Keratinocyte (primary cell): ENCODE data around the gene KRTAP4-6. TPM values are rescaled to one million over a fixed set of nuclear protein-coding genes. Genes with fewer than 3 reads are reported as not detected.

Experiments
- DNase-seq: peaks from one replicate; pipeline ENCODE4 v3.0.0-alpha.2; 2011; ENCODE audit warnings: low read depth, missing footprints, low spot score
- FAIRE-seq: peaks from 2 replicates; lab custom pipeline; 2011; peaks lifted over from hg19 to GRCh38; lab: Jason Lieb, UNC
- H2AFZ ChIP-seq: 2 replicates; pipeline ENCODE4 v1.6.0; 2012; ENCODE audit warnings: low read length, control low read depth, inconsistent platforms; ENCODE audit not compliant: control insufficient read depth
- H3K27ac ChIP-seq: 2 replicates; pipeline ENCODE4 v1.5.1; 2011; ENCODE audit warnings: low read length; ENCODE audit not compliant: control insufficient read depth, insufficient read depth
- H3K27me3 ChIP-seq: 3 replicates; pipeline ENCODE4 v1.6.0; 2011; ENCODE audit warnings: low read length; ENCODE audit not compliant: control insufficient read depth, insufficient read depth; ENCODE audit errors: extremely low read depth
- H3K36me3 ChIP-seq, 2 experiments: 2 replicates in 1 of 2; 3 replicates in 1 of 2; pipeline ENCODE4 v1.5.1; 2011; ENCODE audit warnings: low read length in 2 of 2, mild to moderate bottlenecking in 1 of 2; ENCODE audit not compliant: control insufficient read depth in 2 of 2, insufficient read depth in 2 of 2; ENCODE audit errors: extremely low read depth in 1 of 2
- H3K4me1 ChIP-seq: 3 replicates; pipeline ENCODE4 v1.5.1; 2011; ENCODE audit warnings: low read length; ENCODE audit not compliant: control insufficient read depth, insufficient read depth; ENCODE audit errors: extremely low read depth
- H3K4me2 ChIP-seq: 3 replicates; pipeline ENCODE4 v1.6.0; 2011; ENCODE audit warnings: low read depth, low read length; ENCODE audit not compliant: control insufficient read depth, insufficient read depth; ENCODE audit errors: extremely low read depth
- H3K4me3 ChIP-seq, 3 experiments: fragments of 200-600 bp in 1 of 3; sonication (generic) in 1 of 3; 2 replicates in 2 of 3; 3 replicates in 1 of 3; pipeline ENCODE4 v1.5.1; 2011 to 2016; ENCODE audit warnings: low read length in 3 of 3, mild to moderate bottlenecking in 3 of 3, control low read depth in 2 of 3, inconsistent platforms in 1 of 3, low read depth in 1 of 3, mixed read lengths in 1 of 3, mixed run types in 1 of 3, moderate library complexity in 1 of 3; ENCODE audit not compliant: control insufficient read depth in 2 of 3, insufficient read depth in 2 of 3; ENCODE audit errors: extremely low read depth in 1 of 3
- H3K79me2 ChIP-seq: 2 replicates; pipeline ENCODE4 v1.6.0; 2012; ENCODE audit warnings: low read length; ENCODE audit not compliant: control insufficient read depth, insufficient read depth
- H3K9ac ChIP-seq: 3 replicates; pipeline ENCODE4 v1.6.0; 2011; ENCODE audit warnings: low read length; ENCODE audit not compliant: control insufficient read depth, insufficient read depth; ENCODE audit errors: extremely low read depth
- H3K9me1 ChIP-seq: 3 replicates; pipeline ENCODE4 v1.6.0; 2011; ENCODE audit warnings: low read length; ENCODE audit not compliant: control insufficient read depth, insufficient read depth; ENCODE audit errors: extremely low read depth
- H3K9me3 ChIP-seq: 2 replicates; pipeline ENCODE4 v1.5.1; 2012; ENCODE audit warnings: low read depth, low read length; ENCODE audit not compliant: control insufficient read depth
- H4K20me1 ChIP-seq: 3 replicates; pipeline ENCODE4 v1.6.0; 2011; ENCODE audit warnings: low read length; ENCODE audit not compliant: control insufficient read depth, insufficient read depth; ENCODE audit errors: extremely low read depth
- EZH2 ChIP-seq: IDR thresholded peaks from one replicate; pipeline ENCODE4 v1.6.1; 2012; ENCODE audit warnings: inconsistent platforms, mild to moderate bottlenecking, low read length, moderate library complexity
- dilution Hi-C: fragments of 300-500 bp; cut with MboI; formaldehyde crosslinking; loops from one replicate; pipeline ENCODE4 v1.7.0; 2020; ENCODE audit warnings: low sequenced_read_pairs; ENCODE audit not compliant: extremely low pct_ligation_motif_present
- polyA plus RNA-seq, 5 experiments: library from polyadenylated mRNA; depleted of rRNA in 3 of 5; stranded (reverse) in 3 of 5; stranded (forward) in 1 of 5; unstranded in 1 of 5; fragments of >200 nt; gene quantifications; 1 replicate in 1 of 5; 2 replicates in 3 of 5; 3 replicates in 1 of 5; pipeline versions ENCODE4 v1.2.1 to v1.2.3, GENCODE V29; 2011 to 2012; ENCODE audit warnings: missing spikeins in 2 of 5, low read depth in 1 of 5, low replicate concordance in 1 of 5
- TF ChIP-seq, protein P1 (sequence below), 3 experiments: IDR thresholded peaks in 1 of 3; conservative IDR thresholded peaks in 1 of 3; optimal IDR thresholded peaks in 1 of 3; 2 replicates in 2 of 3; 3 replicates in 1 of 3; pipeline versions ENCODE3 to v1.5.1; 2011; ENCODE audit warnings: low read length in 3 of 3, mild to moderate bottlenecking in 3 of 3, moderate library complexity in 2 of 3, control low read depth in 1 of 3, inconsistent platforms in 1 of 3; ENCODE audit not compliant: insufficient read depth in 2 of 3; ENCODE audit errors: extremely low read depth in 1 of 3

Gene KRTAP4-6
- polyA plus RNA-seq, 1 donor (not counting 4 experiments of a cell fraction or from before 2014, with no cell fraction given) = not detected

DNA sequence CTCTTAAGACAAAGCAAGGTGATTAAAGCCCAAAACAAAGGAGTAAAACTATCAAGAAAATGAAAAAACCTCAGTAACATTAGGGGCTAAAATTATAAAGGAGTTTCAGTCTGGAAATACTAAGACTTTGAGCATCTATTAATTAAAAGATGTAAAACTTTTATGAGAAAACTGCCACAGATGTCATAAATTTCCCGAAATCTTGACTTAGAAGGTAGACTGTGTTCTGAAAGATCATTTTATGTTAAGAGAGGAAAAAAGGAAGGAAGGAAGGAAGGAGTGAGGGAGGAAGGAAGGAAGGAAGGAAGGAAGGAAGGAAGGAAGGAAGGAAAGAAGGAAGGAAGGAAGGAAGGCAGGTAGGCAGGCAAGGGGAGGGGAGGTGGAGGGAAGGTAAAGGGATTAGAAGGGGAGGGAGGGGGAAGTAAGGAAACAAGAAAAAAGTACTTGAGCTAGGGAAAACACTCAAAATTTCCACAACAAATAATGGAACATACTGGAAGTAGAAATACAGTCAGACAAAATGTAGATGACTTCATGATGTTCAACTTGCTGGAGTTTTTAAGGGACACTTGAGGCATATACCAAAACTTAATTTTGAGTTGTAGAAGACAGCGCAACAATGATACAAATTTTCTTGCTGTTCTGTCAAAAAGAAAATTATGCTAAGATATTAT is 7.3 kb upstream of the KRTAP4-6 start:
- no peak overlapping the region for H3K27ac ChIP-seq
- no peaks in the 10 kb centered on the region for H3K4me1 ChIP-seq
- H3K9ac ChIP-seq = no peak overlapping the region
- FAIRE-seq (no peak), DNase-seq (no peak)
- H3K36me3 ChIP-seq = no peaks in the 10 kb centered on the region
- H3K4me3 ChIP-seq = no peak overlapping the region
- H3K9me3 ChIP-seq = peaks cover 3% of the 10 kb centered on the region
- no peak overlapping the region for H2AFZ ChIP-seq
- no peaks in the 10 kb centered on the region for H3K27me3 ChIP-seq
- no peaks in the 10 kb centered on the region for H3K79me2 ChIP-seq
- no peak for TF ChIP-seq EZH2
- TF ChIP-seq, protein P1, sequence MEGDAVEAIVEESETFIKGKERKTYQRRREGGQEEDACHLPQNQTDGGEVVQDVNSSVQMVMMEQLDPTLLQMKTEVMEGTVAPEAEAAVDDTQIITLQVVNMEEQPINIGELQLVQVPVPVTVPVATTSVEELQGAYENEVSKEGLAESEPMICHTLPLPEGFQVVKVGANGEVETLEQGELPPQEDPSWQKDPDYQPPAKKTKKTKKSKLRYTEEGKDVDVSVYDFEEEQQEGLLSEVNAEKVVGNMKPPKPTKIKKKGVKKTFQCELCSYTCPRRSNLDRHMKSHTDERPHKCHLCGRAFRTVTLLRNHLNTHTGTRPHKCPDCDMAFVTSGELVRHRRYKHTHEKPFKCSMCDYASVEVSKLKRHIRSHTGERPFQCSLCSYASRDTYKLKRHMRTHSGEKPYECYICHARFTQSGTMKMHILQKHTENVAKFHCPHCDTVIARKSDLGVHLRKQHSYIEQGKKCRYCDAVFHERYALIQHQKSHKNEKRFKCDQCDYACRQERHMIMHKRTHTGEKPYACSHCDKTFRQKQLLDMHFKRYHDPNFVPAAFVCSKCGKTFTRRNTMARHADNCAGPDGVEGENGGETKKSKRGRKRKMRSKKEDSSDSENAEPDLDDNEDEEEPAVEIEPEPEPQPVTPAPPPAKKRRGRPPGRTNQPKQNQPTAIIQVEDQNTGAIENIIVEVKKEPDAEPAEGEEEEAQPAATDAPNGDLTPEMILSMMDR (optimal IDR thresholded peaks at IDR 0.05 in 1 of 3, IDR thresholded peaks at IDR 0.05 in 1 of 3, conservative IDR thresholded peaks at IDR 0.05 in 1 of 3; ENCODE audit: extremely low read depth in 1 of 3, insufficient read depth in 2 of 3, low read length in 3 of 3) = no peak
- H3K9me1 ChIP-seq = no peaks in the 10 kb centered on the region
- no peaks in the 10 kb centered on the region for H4K20me1 ChIP-seq
- dilution Hi-C loops = no loop called here
- no peak overlapping the region for H3K4me2 ChIP-seq

DNA sequence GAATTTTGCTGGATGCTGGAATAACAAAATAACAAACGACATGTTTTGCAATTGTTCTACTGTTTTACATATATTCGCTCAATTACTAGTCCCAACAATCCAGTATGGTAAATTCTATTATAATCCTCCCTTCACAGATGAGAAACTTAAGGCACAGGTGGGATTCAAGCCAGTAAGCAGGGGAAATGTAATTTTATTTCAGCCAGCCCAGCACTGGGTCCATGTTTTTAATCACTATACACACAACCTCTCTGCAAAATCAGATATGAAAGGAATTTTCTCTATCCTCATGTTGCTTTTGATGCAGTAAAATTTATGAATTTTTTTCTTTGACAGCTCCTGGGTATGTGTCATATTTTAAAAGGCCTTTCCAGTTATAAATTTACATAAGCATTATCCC is 4.9 kb upstream of the KRTAP4-6 start:
- DNase-seq = no peak
- Histone ChIP-seq H3K4me3 (no peak overlapping the region), H2AFZ (no peak overlapping the region), H3K79me2 (no peaks in the 10 kb centered on the region), H3K4me1 (peaks cover 8% of the 10 kb centered on the region), H3K9me1 (no peaks in the 10 kb centered on the region), H3K9me3 (peaks cover 5% of the 10 kb centered on the region), H3K4me2 (no peak overlapping the region), H3K27me3 (no peaks in the 10 kb centered on the region), H3K36me3 (no peaks in the 10 kb centered on the region), H3K27ac (no peak overlapping the region), H3K9ac (no peak overlapping the region), H4K20me1 (no peaks in the 10 kb centered on the region)
- TF ChIP-seq EZH2 = no peak
- TF ChIP-seq, protein P1 (optimal IDR thresholded peaks at IDR 0.05 in 1 of 3, IDR thresholded peaks at IDR 0.05 in 1 of 3, conservative IDR thresholded peaks at IDR 0.05 in 1 of 3; ENCODE audit: extremely low read depth in 1 of 3, insufficient read depth in 2 of 3, low read length in 3 of 3) = no peak
- no peak for FAIRE-seq
- dilution Hi-C loops = no loop called here
